ENCODE data around the gene ITGB3BP. TPM values are rescaled to one million over a fixed set of nuclear protein-coding genes. Genes with fewer than 3 reads are reported as not detected.

The ITGB3BP gene
- total RNA-seq, 1 experiment from 2014 or later, result 50.2 TPM

DNA sequence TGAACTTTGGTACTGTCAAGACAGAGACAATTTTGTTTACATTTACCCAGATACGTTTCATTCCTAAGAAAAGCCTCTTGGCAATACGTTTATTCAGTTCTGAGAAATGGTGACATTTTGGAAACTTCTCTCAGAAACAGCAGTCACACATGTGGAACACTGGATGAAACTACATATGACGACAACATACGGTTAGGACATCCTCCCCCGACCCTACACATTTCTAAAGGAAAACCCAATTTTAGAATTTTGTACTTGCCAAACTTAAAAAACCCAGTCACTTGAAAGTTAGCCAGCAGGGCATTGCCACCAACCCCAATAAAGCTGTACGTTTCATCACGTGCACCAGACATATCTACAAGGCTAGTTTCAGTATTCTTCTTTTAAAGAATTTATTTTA lies 56.8 kb downstream of the ITGB3BP start:
- CTCF ChIA-PET, result interaction anchor here (1.3 to 1.4 kb wide), 2 partner anchors 57 to 72 kb away, joined by 3 to 8 read pairs; partner anchors contain the start of genes EFCAB7 and ITGB3BP
- no peak for ATAC-seq
- POLR2A ChIA-PET, result no interaction called here

More for the DNA sequence above, 56.8 kb downstream of the ITGB3BP start:
- H3K4me1 Mint-ChIP-seq, result no peaks in the 10 kb centered on the region
- no peak for DNase-seq (ENCODE audit: low spot score)
- peaks cover 39% of the 10 kb centered on the region for H3K9me3 Mint-ChIP-seq
- no peaks in the 10 kb centered on the region for H3K27me3 Mint-ChIP-seq (ENCODE audit: low read depth)
- TF ChIP-seq ZNF423 (CRISPR knock-in tag; IDR thresholded peaks at IDR 0.05), result no peak
- TF ChIP-seq GABPB1 (CRISPR knock-in tag; IDR thresholded peaks at IDR 0.05), result no peak
- TF ChIP-seq, protein P1, sequence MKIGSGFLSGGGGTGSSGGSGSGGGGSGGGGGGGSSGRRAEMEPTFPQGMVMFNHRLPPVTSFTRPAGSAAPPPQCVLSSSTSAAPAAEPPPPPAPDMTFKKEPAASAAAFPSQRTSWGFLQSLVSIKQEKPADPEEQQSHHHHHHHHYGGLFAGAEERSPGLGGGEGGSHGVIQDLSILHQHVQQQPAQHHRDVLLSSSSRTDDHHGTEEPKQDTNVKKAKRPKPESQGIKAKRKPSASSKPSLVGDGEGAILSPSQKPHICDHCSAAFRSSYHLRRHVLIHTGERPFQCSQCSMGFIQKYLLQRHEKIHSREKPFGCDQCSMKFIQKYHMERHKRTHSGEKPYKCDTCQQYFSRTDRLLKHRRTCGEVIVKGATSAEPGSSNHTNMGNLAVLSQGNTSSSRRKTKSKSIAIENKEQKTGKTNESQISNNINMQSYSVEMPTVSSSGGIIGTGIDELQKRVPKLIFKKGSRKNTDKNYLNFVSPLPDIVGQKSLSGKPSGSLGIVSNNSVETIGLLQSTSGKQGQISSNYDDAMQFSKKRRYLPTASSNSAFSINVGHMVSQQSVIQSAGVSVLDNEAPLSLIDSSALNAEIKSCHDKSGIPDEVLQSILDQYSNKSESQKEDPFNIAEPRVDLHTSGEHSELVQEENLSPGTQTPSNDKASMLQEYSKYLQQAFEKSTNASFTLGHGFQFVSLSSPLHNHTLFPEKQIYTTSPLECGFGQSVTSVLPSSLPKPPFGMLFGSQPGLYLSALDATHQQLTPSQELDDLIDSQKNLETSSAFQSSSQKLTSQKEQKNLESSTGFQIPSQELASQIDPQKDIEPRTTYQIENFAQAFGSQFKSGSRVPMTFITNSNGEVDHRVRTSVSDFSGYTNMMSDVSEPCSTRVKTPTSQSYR (CRISPR knock-in tag; IDR thresholded peaks at IDR 0.05), result no peak
- no peak for TF ChIP-seq NR1H2 (CRISPR knock-in tag; IDR thresholded peaks at IDR 0.05)
- no peak for TF ChIP-seq SMAD3 (CRISPR knock-in tag; IDR thresholded peaks at IDR 0.05; ENCODE audit: borderline replicate concordance)
- TF ChIP-seq, protein P2, sequence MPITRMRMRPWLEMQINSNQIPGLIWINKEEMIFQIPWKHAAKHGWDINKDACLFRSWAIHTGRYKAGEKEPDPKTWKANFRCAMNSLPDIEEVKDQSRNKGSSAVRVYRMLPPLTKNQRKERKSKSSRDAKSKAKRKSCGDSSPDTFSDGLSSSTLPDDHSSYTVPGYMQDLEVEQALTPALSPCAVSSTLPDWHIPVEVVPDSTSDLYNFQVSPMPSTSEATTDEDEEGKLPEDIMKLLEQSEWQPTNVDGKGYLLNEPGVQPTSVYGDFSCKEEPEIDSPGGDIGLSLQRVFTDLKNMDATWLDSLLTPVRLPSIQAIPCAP (CRISPR knock-in tag; IDR thresholded peaks at IDR 0.05), result no peak
- TF ChIP-seq, protein P3, sequence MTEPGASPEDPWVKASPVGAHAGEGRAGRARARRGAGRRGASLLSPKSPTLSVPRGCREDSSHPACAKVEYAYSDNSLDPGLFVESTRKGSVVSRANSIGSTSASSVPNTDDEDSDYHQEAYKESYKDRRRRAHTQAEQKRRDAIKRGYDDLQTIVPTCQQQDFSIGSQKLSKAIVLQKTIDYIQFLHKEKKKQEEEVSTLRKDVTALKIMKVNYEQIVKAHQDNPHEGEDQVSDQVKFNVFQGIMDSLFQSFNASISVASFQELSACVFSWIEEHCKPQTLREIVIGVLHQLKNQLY (CRISPR knock-in tag; IDR thresholded peaks at IDR 0.05), result no peak
- TF ChIP-seq ZNF232 (CRISPR knock-in tag; IDR thresholded peaks at IDR 0.05), result no peak
- no peak for TF ChIP-seq SP1 (CRISPR knock-in tag; conservative IDR thresholded peaks at IDR 0.05)
- TF ChIP-seq, protein P4, sequence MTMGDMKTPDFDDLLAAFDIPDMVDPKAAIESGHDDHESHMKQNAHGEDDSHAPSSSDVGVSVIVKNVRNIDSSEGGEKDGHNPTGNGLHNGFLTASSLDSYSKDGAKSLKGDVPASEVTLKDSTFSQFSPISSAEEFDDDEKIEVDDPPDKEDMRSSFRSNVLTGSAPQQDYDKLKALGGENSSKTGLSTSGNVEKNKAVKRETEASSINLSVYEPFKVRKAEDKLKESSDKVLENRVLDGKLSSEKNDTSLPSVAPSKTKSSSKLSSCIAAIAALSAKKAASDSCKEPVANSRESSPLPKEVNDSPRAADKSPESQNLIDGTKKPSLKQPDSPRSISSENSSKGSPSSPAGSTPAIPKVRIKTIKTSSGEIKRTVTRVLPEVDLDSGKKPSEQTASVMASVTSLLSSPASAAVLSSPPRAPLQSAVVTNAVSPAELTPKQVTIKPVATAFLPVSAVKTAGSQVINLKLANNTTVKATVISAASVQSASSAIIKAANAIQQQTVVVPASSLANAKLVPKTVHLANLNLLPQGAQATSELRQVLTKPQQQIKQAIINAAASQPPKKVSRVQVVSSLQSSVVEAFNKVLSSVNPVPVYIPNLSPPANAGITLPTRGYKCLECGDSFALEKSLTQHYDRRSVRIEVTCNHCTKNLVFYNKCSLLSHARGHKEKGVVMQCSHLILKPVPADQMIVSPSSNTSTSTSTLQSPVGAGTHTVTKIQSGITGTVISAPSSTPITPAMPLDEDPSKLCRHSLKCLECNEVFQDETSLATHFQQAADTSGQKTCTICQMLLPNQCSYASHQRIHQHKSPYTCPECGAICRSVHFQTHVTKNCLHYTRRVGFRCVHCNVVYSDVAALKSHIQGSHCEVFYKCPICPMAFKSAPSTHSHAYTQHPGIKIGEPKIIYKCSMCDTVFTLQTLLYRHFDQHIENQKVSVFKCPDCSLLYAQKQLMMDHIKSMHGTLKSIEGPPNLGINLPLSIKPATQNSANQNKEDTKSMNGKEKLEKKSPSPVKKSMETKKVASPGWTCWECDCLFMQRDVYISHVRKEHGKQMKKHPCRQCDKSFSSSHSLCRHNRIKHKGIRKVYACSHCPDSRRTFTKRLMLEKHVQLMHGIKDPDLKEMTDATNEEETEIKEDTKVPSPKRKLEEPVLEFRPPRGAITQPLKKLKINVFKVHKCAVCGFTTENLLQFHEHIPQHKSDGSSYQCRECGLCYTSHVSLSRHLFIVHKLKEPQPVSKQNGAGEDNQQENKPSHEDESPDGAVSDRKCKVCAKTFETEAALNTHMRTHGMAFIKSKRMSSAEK (CRISPR knock-in tag; IDR thresholded peaks at IDR 0.05; ENCODE audit: borderline replicate concordance), result no peak
- TF ChIP-seq JUN (CRISPR knock-in tag; IDR thresholded peaks at IDR 0.05), result no peak
- TF ChIP-seq ZNF219 (CRISPR knock-in tag; IDR thresholded peaks at IDR 0.05; ENCODE audit: borderline replicate concordance), result no peak
- no peak for TF ChIP-seq IRF2 (CRISPR knock-in tag; IDR thresholded peaks at IDR 0.05; ENCODE audit: borderline replicate concordance, low read depth)
- no peak for TF ChIP-seq AR (CRISPR knock-in tag; IDR thresholded peaks at IDR 0.05)
- TF ChIP-seq USF2 (CRISPR knock-in tag; IDR thresholded peaks at IDR 0.05), result no peak
- no peak for TF ChIP-seq JAZF1 (CRISPR knock-in tag; IDR thresholded peaks at IDR 0.05)
- no peak for TF ChIP-seq ZNF138 (CRISPR knock-in tag; conservative IDR thresholded peaks at IDR 0.05)
- no peak for TF ChIP-seq ZNF263 (CRISPR knock-in tag; IDR thresholded peaks at IDR 0.05; ENCODE audit: low read depth)
- H3K27ac Mint-ChIP-seq, result no peak overlapping the region
- H3K4me3 Mint-ChIP-seq, result no peak overlapping the region
- H3K36me3 Mint-ChIP-seq, result peaks cover 39% of the 10 kb centered on the region
